OCI-LY7 (cell line): ENCODE data around the gene GPNMB. TPM values are rescaled to one million over a fixed set of nuclear protein-coding genes. Genes with fewer than 3 reads are reported as not detected.

Experiments
- BruUV-seq: library from RNA; stranded (reverse); fragments of 400-500 nt; replicated peaks from 2 replicates; lab custom pipeline; 2021; lab: Mats Ljungman, UMichigan
- CTCF ChIA-PET: fragments of 300-600 bp; sonication (Branson Sonifier 250); formaldehyde crosslinking; loops from one replicate; lab custom pipeline; 2022; ENCODE audit warnings: antibody characterized with exemption; ENCODE audit not compliant: unreplicated experiment; lab: Charles Lee
- POLR2A ChIA-PET: fragments of 300-600 bp; sonication (Branson Sonifier 250); formaldehyde crosslinking; loops from one replicate; lab custom pipeline; 2022; ENCODE audit warnings: antibody characterized with exemption; lab: Charles Lee
- DNase-seq: peaks from one replicate; pipeline ENCODE4 v3.0.0-alpha.2; 2015; ENCODE audit warnings: low spot score
- H2AFZ ChIP-seq: fragments of 200-600 bp; sonication (generic), shearing (Covaris generic); 2 replicates; pipeline ENCODE4 v1.6.1; 2014; ENCODE audit warnings: mild to moderate bottlenecking, antibody characterized with exemption, low read length, moderate library complexity
- H3K27ac ChIP-seq: fragments of 200-600 bp; sonication (generic); 2 replicates; pipeline ENCODE4 v1.5.1; 2014; ENCODE audit warnings: mixed run types, low read depth, mild to moderate bottlenecking, moderate library complexity, low read length, inconsistent platforms; ENCODE audit not compliant: poor library complexity, severe bottlenecking
- H3K36me3 ChIP-seq: fragments of 200-600 bp; sonication (generic); 2 replicates; pipeline ENCODE4 v1.6.1; 2014; ENCODE audit warnings: mild to moderate bottlenecking, antibody characterized with exemption, low read length, moderate library complexity, mixed read lengths; ENCODE audit not compliant: insufficient read depth
- H3K4me1 ChIP-seq: fragments of 200-600 bp; sonication (generic); 2 replicates; pipeline ENCODE4 v1.5.1; 2014; ENCODE audit warnings: mild to moderate bottlenecking, low read length; ENCODE audit not compliant: insufficient read depth, poor library complexity, severe bottlenecking
- H3K4me2 ChIP-seq: fragments of 200-600 bp; sonication (generic); 2 replicates; pipeline ENCODE4 v1.6.1; 2014; ENCODE audit warnings: mild to moderate bottlenecking, low read length
- H3K4me3 ChIP-seq: fragments of 200-600 bp; sonication (generic); 2 replicates; pipeline ENCODE4 v1.5.1; 2014; ENCODE audit warnings: mild to moderate bottlenecking, low read depth, low read length; ENCODE audit not compliant: poor library complexity, severe bottlenecking
- H3K79me2 ChIP-seq: fragments of 200-600 bp; sonication (generic); 2 replicates; pipeline ENCODE4 v1.6.1; 2016; ENCODE audit warnings: low read depth, mild to moderate bottlenecking, low read length, moderate library complexity, mixed read lengths; ENCODE audit not compliant: insufficient read depth
- H3K9me2 ChIP-seq: fragments of 200-600 bp; sonication (generic); 2 replicates; pipeline ENCODE4 v1.6.1; 2016; ENCODE audit warnings: mild to moderate bottlenecking, low read length, mixed read lengths; ENCODE audit not compliant: insufficient read depth
- H3K9me3 ChIP-seq: fragments of 200-600 bp; sonication (generic); 2 replicates; pipeline ENCODE4 v1.6.1; 2014; ENCODE audit warnings: mild to moderate bottlenecking, mixed run types, low read length, mixed read lengths
- H4K20me1 ChIP-seq: fragments of 200-600 bp; sonication (generic); 2 replicates; pipeline ENCODE4 v1.6.1; 2014; ENCODE audit warnings: mild to moderate bottlenecking, antibody characterized with exemption, low read length, moderate library complexity, mixed read lengths; ENCODE audit not compliant: insufficient read depth
- EZH2phosphoT487 ChIP-seq: fragments of 200-600 bp; sonication (generic); IDR thresholded peaks from 2 replicates; pipeline ENCODE4 v1.6.1; 2018; ENCODE audit warnings: low read depth, borderline replicate concordance, mild to moderate bottlenecking, mixed run types, antibody characterized with exemption, low read length, moderate library complexity, mixed read lengths
- intact Hi-C: fragments of 100-400 bp; cut with micrococcal nuclease; formaldehyde crosslinking; loops from one replicate; pipeline ENCODE4 v1.10.0; 2022; ENCODE audit not compliant: unreplicated experiment
- total RNA-seq, 2 experiments: library from RNA; depleted of rRNA in 1 of 2; stranded (reverse); fragments of >200 nt in 1 of 2; shearing (Covaris generic) in 1 of 2; gene quantifications; 2 replicates each; pipeline ENCODE4 v1.2.3, GENCODE V29; 2014 to 2022
- TF ChIP-seq, protein P1 (sequence below): fragments of 200-600 bp; sonication (generic); conservative IDR thresholded peaks from 2 replicates; pipeline ENCODE4 v1.5.1; 2014; ENCODE audit warnings: mild to moderate bottlenecking, antibody characterized with exemption, low read length, moderate library complexity, mixed read lengths

GPNMB gene
- total RNA-seq, 2 experiments from 2014 or later: 1.4 to 3.5 TPM

GRCh38 chr7:23254051-23254681, 7.6 kb downstream of the GPNMB start:
- POLR2A ChIA-PET: no interaction called here
- H2AFZ ChIP-seq: no peak overlapping the region
- intact Hi-C loops: loop anchor here (1.0 kb wide), 1 partner anchor 38 kb away; no protein-coding TSS in a partner anchor

GRCh38 chr7:23256731-23257130, 10.2 kb downstream of the GPNMB start:
- CTCF ChIA-PET: no interaction called here

More at GRCh38 chr7:23254051-23254681, 7.6 kb downstream of the GPNMB start:
- H3K36me3 ChIP-seq: no peaks in the 10 kb centered on the region
- H3K9me2 ChIP-seq: no peaks in the 10 kb centered on the region
- no peaks in the 10 kb centered on the region for H3K9me3 ChIP-seq
- no peak for DNase-seq
- no peak for TF ChIP-seq EZH2phosphoT487
- TF ChIP-seq, protein P1, sequence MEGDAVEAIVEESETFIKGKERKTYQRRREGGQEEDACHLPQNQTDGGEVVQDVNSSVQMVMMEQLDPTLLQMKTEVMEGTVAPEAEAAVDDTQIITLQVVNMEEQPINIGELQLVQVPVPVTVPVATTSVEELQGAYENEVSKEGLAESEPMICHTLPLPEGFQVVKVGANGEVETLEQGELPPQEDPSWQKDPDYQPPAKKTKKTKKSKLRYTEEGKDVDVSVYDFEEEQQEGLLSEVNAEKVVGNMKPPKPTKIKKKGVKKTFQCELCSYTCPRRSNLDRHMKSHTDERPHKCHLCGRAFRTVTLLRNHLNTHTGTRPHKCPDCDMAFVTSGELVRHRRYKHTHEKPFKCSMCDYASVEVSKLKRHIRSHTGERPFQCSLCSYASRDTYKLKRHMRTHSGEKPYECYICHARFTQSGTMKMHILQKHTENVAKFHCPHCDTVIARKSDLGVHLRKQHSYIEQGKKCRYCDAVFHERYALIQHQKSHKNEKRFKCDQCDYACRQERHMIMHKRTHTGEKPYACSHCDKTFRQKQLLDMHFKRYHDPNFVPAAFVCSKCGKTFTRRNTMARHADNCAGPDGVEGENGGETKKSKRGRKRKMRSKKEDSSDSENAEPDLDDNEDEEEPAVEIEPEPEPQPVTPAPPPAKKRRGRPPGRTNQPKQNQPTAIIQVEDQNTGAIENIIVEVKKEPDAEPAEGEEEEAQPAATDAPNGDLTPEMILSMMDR: no peak
- H3K4me3 ChIP-seq: no peak overlapping the region
- CTCF ChIA-PET: no interaction called here
- H3K27ac ChIP-seq: no peak overlapping the region
- H3K4me2 ChIP-seq: no peak overlapping the region
- no TSS peak for BruUV-seq
- no peaks in the 10 kb centered on the region for H3K4me1 ChIP-seq
- H4K20me1 ChIP-seq: no peaks in the 10 kb centered on the region
- no peaks in the 10 kb centered on the region for H3K79me2 ChIP-seq

More at GRCh38 chr7:23256731-23257130, 10.2 kb downstream of the GPNMB start:
- H3K4me1 ChIP-seq: no peaks in the 10 kb centered on the region
- no peaks in the 10 kb centered on the region for H3K9me2 ChIP-seq
- H3K9me3 ChIP-seq: no peaks in the 10 kb centered on the region
- TF ChIP-seq EZH2phosphoT487: no peak
- TF ChIP-seq, protein P1: no peak
- no peak overlapping the region for H3K4me3 ChIP-seq
- no peak overlapping the region for H2AFZ ChIP-seq
- BruUV-seq: no TSS peak
- POLR2A ChIA-PET: interaction anchor here (0.6 kb wide), 3 partner anchors 14 to 80 kb away, joined by 3 to 6 read pairs (median 3); no protein-coding TSS in a partner anchor
- no peak overlapping the region for H3K4me2 ChIP-seq
- no peaks in the 10 kb centered on the region for H4K20me1 ChIP-seq
- no peaks in the 10 kb centered on the region for H3K36me3 ChIP-seq
- no peak for DNase-seq
- intact Hi-C loops: no loop called here
- no peaks in the 10 kb centered on the region for H3K79me2 ChIP-seq
- no peak overlapping the region for H3K27ac ChIP-seq
